ENCODE data around the gene LZTS2. TPM values are rescaled to one million over a fixed set of nuclear protein-coding genes. Genes with fewer than 3 reads are reported as not detected.

The LZTS2 gene
- total RNA-seq, 4 donors from 2014 or later, result 41.8 to 86.8 (median 56.6) TPM

DNA sequence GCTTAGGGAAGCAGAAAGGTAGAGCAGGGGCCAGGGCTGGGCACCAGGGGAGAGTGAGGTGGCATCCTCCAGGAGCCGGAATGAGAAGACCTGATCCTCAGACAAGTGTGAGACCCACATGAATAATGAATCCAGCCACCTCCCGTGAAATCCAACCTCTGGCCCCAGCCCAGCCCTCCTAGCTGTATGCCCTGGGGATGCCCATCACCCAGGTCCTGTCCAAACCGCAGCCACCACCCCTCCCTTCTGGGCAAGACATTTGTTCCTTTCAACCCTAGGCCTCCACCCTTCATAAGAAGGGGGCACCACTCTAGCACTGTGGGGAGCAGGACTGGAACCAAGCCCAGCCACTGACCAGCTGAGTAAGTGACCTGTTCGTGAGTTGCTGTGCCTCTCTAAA, 21.6 kb downstream of the LZTS2 start:
- peaks cover 0 to 7% (median 5%) of the 10 kb centered on the region in 4 donors for H3K4me1 ChIP-seq
- no peaks in the 10 kb centered on the region for H3K9me3 ChIP-seq
- no peak for DNase-seq
- in situ Hi-C loops (cut with MboI; ENCODE audit: low pct_ligation_motif_present in 1 of 4, low pct_unique_long_range_greater_than_20kb in 1 of 4, low sequenced_read_pairs in 3 of 4), result no loop called here
- H3K36me3 ChIP-seq, result no peaks in the 10 kb centered on the region
- intact Hi-C loops (cut with DNase I; ENCODE audit: low total_unique reads), result no loop called here
- no peak overlapping the region for H3K4me3 ChIP-seq
- peaks cover 22% of the 10 kb centered on the region for H3K27me3 ChIP-seq
- no peak overlapping the region for H3K27ac ChIP-seq
- TF ChIP-seq, protein P1, sequence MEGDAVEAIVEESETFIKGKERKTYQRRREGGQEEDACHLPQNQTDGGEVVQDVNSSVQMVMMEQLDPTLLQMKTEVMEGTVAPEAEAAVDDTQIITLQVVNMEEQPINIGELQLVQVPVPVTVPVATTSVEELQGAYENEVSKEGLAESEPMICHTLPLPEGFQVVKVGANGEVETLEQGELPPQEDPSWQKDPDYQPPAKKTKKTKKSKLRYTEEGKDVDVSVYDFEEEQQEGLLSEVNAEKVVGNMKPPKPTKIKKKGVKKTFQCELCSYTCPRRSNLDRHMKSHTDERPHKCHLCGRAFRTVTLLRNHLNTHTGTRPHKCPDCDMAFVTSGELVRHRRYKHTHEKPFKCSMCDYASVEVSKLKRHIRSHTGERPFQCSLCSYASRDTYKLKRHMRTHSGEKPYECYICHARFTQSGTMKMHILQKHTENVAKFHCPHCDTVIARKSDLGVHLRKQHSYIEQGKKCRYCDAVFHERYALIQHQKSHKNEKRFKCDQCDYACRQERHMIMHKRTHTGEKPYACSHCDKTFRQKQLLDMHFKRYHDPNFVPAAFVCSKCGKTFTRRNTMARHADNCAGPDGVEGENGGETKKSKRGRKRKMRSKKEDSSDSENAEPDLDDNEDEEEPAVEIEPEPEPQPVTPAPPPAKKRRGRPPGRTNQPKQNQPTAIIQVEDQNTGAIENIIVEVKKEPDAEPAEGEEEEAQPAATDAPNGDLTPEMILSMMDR (IDR thresholded peaks at IDR 0.05), result no peak
- no peak for TF ChIP-seq POLR2A (IDR thresholded peaks at IDR 0.05)
- no peak for TF ChIP-seq EP300 (IDR thresholded peaks at IDR 0.05; ENCODE audit: low read depth)
- TF ChIP-seq POLR2AphosphoS5 (IDR thresholded peaks at IDR 0.05), result no peak
- WGBS, 2 donors (ENCODE audit: low coverage in 1 of 2), result 81% methylated on average over 4 of the region's 4 CpGs; no CpG with 5 or more reads in 1 of the 2 donors

DNA sequence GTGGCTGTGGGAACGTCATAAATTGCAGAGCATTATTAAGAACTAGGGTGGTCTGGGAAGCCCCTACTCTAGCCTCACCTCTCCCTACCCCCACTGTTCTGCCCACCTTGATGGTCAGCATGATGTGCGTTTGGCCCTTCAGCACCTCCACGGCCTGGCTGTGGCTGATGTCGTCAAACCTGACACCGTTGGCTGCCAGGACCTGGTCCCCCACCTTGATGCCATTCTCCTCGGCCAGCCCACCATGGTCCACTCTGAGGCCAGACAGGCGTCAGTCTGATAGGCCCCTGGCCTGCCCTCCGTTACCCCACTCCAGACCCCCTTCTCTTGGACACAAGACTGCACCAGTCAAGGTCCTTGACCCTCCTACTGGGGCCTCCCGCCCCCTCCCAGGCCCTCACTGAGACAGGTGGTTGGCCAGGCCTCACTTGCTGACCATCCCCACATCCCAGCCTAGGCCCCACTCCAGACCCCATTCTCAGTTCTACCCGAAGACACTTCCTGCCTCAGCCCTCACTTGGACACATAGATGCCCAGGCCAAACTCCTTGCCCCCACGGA, 22.2 kb downstream of the LZTS2 start:
- in situ Hi-C loops (cut with MboI; ENCODE audit: low pct_ligation_motif_present in 1 of 4, low pct_unique_long_range_greater_than_20kb in 1 of 4, low sequenced_read_pairs in 3 of 4), result no loop called here

DNA sequence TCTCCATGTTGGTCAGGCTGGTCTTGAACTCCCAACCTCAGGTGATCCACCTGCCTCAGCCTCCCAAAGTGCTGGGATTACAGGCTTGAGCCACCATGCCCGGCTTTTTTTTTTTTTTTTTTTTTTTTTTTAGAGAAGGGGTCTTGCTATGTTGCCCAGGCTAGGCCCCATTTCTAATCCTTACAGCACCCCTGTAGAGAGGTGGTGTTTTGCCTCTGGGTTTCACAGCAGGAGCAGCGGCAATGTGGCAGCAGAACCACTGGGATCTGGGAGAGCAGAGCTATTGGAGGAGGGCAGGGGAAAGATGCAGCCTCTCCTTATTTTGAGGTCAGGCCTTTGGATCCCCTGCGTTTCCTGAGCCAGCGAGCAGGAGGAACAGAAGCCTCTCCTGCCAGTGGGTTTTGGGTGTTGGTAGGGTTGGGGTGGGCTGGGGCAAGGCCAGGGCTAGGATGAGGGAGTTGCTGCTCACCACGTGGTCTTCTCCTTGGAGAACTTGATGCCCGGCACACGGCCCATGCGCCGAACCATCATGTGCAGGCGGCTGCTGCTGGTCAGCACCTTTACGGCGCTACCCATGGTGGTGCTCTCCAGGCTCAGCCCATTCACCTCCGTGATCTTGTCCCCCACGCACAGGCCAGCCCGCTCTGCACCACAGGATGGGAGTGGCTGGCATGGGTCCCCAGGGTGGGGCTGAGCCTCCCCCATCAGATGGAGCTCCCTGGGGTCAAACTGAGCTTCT, 23.5 kb downstream of the LZTS2 start:
- no peak overlapping the region for H3K4me3 ChIP-seq
- H3K36me3 ChIP-seq, result no peaks in the 10 kb centered on the region
- DNase-seq, result no peak
- H3K27ac ChIP-seq, result no peak overlapping the region
- intact Hi-C loops (cut with DNase I; ENCODE audit: low total_unique reads) (no loop called here), in situ Hi-C loops (cut with MboI; ENCODE audit: low pct_ligation_motif_present in 1 of 4, low pct_unique_long_range_greater_than_20kb in 1 of 4, low sequenced_read_pairs in 3 of 4) (no loop called here)
- 78 to 92% methylated on average over 1 to 15 of the region's 15 CpGs for WGBS, 2 donors (ENCODE audit: low coverage in 1 of 2)
- peaks cover 0 to 7% (median 5%) of the 10 kb centered on the region in 4 donors for H3K4me1 ChIP-seq
- TF ChIP-seq POLR2A (IDR thresholded peaks at IDR 0.05) (no peak), EP300 (IDR thresholded peaks at IDR 0.05; ENCODE audit: low read depth) (no peak), POLR2AphosphoS5 (IDR thresholded peaks at IDR 0.05) (no peak)
- TF ChIP-seq, protein P1 (IDR thresholded peaks at IDR 0.05), result no peak
- H3K9me3 ChIP-seq, result no peaks in the 10 kb centered on the region
- H3K27me3 ChIP-seq, result peaks cover 7% of the 10 kb centered on the region

More for the DNA sequence above, 22.2 kb downstream of the LZTS2 start:
- Histone ChIP-seq H3K27ac (no peak overlapping the region), H3K9me3 (no peaks in the 10 kb centered on the region), H3K4me3 (no peak overlapping the region), H3K36me3 (no peaks in the 10 kb centered on the region), H3K27me3 (peaks cover 18% of the 10 kb centered on the region), H3K4me1 (peaks cover 0 to 7% (median 5%) of the 10 kb centered on the region in 4 donors)
- WGBS, 2 donors (ENCODE audit: low coverage in 1 of 2), result 90% methylated on average over 11 of the region's 11 CpGs; no CpG with 5 or more reads in 1 of the 2 donors
- TF ChIP-seq POLR2A (IDR thresholded peaks at IDR 0.05), result no peak
- TF ChIP-seq POLR2AphosphoS5 (IDR thresholded peaks at IDR 0.05), result no peak
- TF ChIP-seq, protein P1 (IDR thresholded peaks at IDR 0.05), result no peak
- no peak for TF ChIP-seq EP300 (IDR thresholded peaks at IDR 0.05; ENCODE audit: low read depth)
- intact Hi-C loops (cut with DNase I; ENCODE audit: low total_unique reads), result no loop called here
- no peak for DNase-seq

DNA sequence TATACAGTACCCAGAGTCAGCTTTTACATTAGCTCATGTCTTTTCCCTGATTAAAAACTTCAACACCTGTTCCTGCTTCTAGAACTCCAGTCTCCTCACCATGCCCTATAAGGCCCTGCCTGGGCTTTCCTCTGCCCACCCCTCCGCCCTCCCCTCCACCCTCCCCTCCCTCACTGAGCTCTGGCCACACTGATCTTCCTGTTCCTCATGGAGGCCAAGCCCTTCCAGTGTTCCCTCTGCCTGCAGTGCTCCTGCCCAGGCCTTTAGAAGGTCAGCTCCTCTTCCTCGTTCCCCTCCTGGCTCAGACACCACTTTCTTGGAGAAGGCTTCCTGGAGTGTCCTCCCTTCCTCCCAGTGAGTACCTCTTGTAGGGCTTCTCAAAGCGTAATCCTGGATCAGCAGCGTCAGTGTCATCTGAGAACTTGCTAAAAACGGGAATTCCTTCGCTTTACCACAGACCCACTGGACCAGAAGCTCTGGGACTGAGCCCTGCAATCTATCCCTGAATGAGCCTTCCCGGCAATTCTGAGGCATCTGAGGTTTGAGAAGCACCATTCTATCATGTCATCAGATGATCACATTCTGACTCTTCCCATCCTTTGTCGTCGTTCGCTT, 27.6 kb downstream of the LZTS2 start:
- TF ChIP-seq EP300 (IDR thresholded peaks at IDR 0.05; ENCODE audit: low read depth) (no peak), POLR2A (IDR thresholded peaks at IDR 0.05) (no peak), POLR2AphosphoS5 (IDR thresholded peaks at IDR 0.05) (no peak)
- TF ChIP-seq, protein P1 (IDR thresholded peaks at IDR 0.05), result no peak
- Histone ChIP-seq H3K27me3 (no peaks in the 10 kb centered on the region), H3K27ac (no peak overlapping the region), H3K4me1 (peaks cover 5 to 17% (median 10%) of the 10 kb centered on the region in 4 donors), H3K36me3 (no peaks in the 10 kb centered on the region), H3K9me3 (no peaks in the 10 kb centered on the region), H3K4me3 (no peak overlapping the region)
- in situ Hi-C loops (cut with MboI; ENCODE audit: low pct_ligation_motif_present in 1 of 4, low pct_unique_long_range_greater_than_20kb in 1 of 4, low sequenced_read_pairs in 3 of 4) (no loop called here), intact Hi-C loops (cut with DNase I; ENCODE audit: low total_unique reads) (no loop called here)
- no peak for DNase-seq
- WGBS, 2 donors (ENCODE audit: low coverage in 1 of 2), result 73 to 75% methylated on average over 8 to 10 of the region's 10 CpGs
